ENCODE data around the gene ZFP42. TPM values are rescaled to one million over a fixed set of nuclear protein-coding genes. Genes with fewer than 3 reads are reported as not detected.

ZFP42 gene
- total RNA-seq, 1 experiment from 2014 or later, result not detected

GRCh38 chr4:188046657-188047056 is 51.1 kb downstream of the ZFP42 start:
- no peaks in the 10 kb centered on the region for H3K36me3 ChIP-seq
- no peaks in the 10 kb centered on the region for H3K27me3 ChIP-seq
- no peaks in the 10 kb centered on the region for H3K9me3 ChIP-seq
- no peak overlapping the region for H3K4me3 ChIP-seq
- DNase-seq, result no peak

- DNase-seq, result no peak
- Histone ChIP-seq H3K36me3 (no peaks in the 10 kb centered on the region), H3K4me3 (no peak overlapping the region), H3K9me3 (no peaks in the 10 kb centered on the region), H3K27me3 (no peaks in the 10 kb centered on the region)
These were observed 57.7 kb downstream of the ZFP42 start for GRCh38 chr4:188053302-188053701.

Other genes with a start within 250 kb of the ZFP42 start
- not detected in 2 replicates for gene TRIML2, start 113.8 kb downstream of the ZFP42 start, total RNA-seq (2014; rRNA removed; shearing (Covaris generic); ENCODE audit: low replicate concordance)
- gene TRIML1, start 143.7 kb downstream of the ZFP42 start, total RNA-seq (2014; rRNA removed; shearing (Covaris generic); ENCODE audit: low replicate concordance), result not detected in 2 replicates

Measured in MG63 (cell line).